ENCODE results near the gene OBSL1.

Gene OBSL1

DNA sequence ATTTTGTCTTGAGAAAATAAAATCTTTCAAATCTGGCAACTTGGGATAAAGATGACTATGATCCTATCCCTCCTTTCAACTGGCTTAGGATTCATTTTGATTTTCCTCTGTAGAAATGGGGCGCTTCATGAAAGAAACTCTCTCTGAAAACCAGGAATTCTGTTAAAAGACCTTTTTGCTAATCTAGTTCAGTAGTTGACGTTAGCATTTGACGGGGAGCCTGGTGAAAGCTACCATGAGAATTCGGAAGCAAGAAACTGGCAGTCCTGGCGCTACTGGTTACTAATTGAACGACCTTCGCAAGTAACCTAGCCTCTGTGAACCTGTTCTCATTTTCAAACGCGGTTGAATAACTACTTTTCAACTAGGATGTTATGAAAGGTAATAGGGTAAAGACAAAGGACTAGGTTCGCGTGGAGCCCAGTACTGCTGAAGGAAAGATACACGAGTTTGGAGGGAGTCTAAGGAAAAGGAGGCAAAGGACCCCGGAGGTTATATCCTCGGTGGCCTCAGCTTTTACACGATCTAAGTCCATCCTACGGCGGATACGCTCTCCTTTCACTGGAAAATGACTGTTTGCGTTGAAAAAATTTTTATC, 25.7 kb upstream of the OBSL1 start:
- TF ChIP-seq TEAD4 (IDR thresholded peaks at IDR 0.05), result no peak
- no peak for TF ChIP-seq YY1 (IDR thresholded peaks at IDR 0.05; ENCODE audit: low read depth)
- no peak for TF ChIP-seq ZBTB7A (IDR thresholded peaks at IDR 0.05; ENCODE audit: low read depth)
- TF ChIP-seq RAD21 (IDR thresholded peaks at IDR 0.05; ENCODE audit: low read depth), result no peak
- TF ChIP-seq, protein P1, sequence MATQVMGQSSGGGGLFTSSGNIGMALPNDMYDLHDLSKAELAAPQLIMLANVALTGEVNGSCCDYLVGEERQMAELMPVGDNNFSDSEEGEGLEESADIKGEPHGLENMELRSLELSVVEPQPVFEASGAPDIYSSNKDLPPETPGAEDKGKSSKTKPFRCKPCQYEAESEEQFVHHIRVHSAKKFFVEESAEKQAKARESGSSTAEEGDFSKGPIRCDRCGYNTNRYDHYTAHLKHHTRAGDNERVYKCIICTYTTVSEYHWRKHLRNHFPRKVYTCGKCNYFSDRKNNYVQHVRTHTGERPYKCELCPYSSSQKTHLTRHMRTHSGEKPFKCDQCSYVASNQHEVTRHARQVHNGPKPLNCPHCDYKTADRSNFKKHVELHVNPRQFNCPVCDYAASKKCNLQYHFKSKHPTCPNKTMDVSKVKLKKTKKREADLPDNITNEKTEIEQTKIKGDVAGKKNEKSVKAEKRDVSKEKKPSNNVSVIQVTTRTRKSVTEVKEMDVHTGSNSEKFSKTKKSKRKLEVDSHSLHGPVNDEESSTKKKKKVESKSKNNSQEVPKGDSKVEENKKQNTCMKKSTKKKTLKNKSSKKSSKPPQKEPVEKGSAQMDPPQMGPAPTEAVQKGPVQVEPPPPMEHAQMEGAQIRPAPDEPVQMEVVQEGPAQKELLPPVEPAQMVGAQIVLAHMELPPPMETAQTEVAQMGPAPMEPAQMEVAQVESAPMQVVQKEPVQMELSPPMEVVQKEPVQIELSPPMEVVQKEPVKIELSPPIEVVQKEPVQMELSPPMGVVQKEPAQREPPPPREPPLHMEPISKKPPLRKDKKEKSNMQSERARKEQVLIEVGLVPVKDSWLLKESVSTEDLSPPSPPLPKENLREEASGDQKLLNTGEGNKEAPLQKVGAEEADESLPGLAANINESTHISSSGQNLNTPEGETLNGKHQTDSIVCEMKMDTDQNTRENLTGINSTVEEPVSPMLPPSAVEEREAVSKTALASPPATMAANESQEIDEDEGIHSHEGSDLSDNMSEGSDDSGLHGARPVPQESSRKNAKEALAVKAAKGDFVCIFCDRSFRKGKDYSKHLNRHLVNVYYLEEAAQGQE (IDR thresholded peaks at IDR 0.05; ENCODE audit: low read depth), result no peak
- TF ChIP-seq EP300 (IDR thresholded peaks at IDR 0.05; ENCODE audit: borderline replicate concordance), result no peak
- TF ChIP-seq, protein P2, sequence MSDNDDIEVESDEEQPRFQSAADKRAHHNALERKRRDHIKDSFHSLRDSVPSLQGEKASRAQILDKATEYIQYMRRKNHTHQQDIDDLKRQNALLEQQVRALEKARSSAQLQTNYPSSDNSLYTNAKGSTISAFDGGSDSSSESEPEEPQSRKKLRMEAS (IDR thresholded peaks at IDR 0.05), result no peak
- TF ChIP-seq TCF12 (IDR thresholded peaks at IDR 0.05; ENCODE audit: low read depth), result no peak
- TF ChIP-seq CREB1 (IDR thresholded peaks at IDR 0.05; ENCODE audit: low read depth), result no peak
- no peak for TF ChIP-seq CEBPB (IDR thresholded peaks at IDR 0.05)
- TF ChIP-seq, protein P3, sequence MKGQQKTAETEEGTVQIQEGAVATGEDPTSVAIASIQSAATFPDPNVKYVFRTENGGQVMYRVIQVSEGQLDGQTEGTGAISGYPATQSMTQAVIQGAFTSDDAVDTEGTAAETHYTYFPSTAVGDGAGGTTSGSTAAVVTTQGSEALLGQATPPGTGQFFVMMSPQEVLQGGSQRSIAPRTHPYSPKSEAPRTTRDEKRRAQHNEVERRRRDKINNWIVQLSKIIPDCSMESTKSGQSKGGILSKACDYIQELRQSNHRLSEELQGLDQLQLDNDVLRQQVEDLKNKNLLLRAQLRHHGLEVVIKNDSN (IDR thresholded peaks at IDR 0.05), result no peak
- no peak for TF ChIP-seq EGR1 (IDR thresholded peaks at IDR 0.05)
- no peak for TF ChIP-seq NFIC (IDR thresholded peaks at IDR 0.05)
- no peak for TF ChIP-seq TAF1 (IDR thresholded peaks at IDR 0.05; ENCODE audit: low read depth)
- no peak for TF ChIP-seq FOXM1 (IDR thresholded peaks at IDR 0.05; ENCODE audit: borderline replicate concordance, low read depth)

DNA sequence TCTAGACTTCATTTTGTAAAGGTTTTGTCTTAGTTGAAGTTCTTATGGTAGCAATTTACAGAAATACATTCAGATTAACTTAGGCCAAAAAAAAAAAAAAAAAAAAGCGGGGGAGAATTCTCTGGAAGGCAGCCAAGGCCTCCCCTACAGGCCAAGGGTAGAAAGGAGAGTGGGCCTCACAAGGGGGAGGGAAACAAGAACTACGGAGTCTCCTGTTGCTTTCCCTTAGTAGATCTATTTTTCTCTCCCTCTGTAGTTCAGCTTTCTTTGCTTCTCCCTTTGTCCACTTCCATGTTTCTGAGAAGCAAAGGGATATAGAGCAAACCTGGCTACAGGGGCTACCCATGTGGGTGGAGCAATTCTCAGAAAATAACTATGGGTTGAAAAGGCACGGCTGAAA, 23.9 kb upstream of the OBSL1 start:
- no peak for TF ChIP-seq ZBTB7A (IDR thresholded peaks at IDR 0.05; ENCODE audit: low read depth)
- TF ChIP-seq CEBPB (IDR thresholded peaks at IDR 0.05), result no peak
- no peak for TF ChIP-seq EGR1 (IDR thresholded peaks at IDR 0.05)
- TF ChIP-seq, protein P2 (IDR thresholded peaks at IDR 0.05), result no peak
- TF ChIP-seq CREB1 (IDR thresholded peaks at IDR 0.05; ENCODE audit: low read depth), result no peak

DNA sequence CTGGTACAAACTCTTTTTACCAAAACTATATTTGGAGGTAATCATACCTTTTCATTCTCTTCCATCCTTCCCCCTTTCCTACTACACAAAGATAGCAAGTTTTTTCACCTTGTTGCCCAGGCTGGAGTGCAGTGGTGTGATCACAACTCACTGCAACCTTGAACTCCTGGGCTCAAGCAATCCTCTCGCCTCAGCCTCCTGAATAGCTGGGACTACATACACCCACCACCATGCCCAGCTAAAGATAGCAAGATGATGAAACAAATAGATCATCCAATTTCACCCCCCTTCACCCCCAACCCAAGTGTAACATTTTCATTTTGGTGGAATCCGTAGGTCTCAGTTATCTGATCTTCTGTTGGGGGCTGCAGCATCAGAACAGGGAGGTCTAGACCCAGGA, 21.8 kb upstream of the OBSL1 start:
- TF ChIP-seq, protein P2 (IDR thresholded peaks at IDR 0.05), result no peak
- TF ChIP-seq TAF1 (IDR thresholded peaks at IDR 0.05; ENCODE audit: low read depth), result no peak
- TF ChIP-seq NFIC (IDR thresholded peaks at IDR 0.05), result no peak
- TF ChIP-seq, protein P1 (IDR thresholded peaks at IDR 0.05; ENCODE audit: low read depth), result no peak
- no peak for TF ChIP-seq YY1 (IDR thresholded peaks at IDR 0.05; ENCODE audit: low read depth)

DNA sequence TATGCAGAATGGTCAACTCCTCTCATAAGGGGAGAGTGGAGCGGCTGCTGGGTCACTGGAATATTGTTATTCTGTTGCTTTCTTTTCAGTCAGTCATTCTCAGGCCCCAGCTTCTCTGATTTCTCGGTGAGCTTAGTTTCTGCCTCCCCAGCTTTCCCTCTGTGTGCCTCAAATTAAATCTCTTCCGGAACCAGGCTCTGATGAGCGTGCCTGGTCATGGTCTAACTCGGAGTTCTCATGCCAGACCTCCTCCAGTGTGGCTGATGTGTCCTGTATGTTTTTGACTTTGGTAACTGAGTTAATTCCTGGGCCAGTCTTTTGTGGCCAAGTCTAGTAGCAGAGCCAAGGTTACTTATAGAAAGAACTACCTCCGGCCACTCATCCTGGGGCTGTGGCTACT, 21.4 kb upstream of the OBSL1 start:
- TF ChIP-seq RAD21 (IDR thresholded peaks at IDR 0.05; ENCODE audit: low read depth) (no peak), CREB1 (IDR thresholded peaks at IDR 0.05; ENCODE audit: low read depth) (no peak), ZBTB7A (IDR thresholded peaks at IDR 0.05; ENCODE audit: low read depth) (no peak), NFIC (IDR thresholded peaks at IDR 0.05) (no peak), TAF1 (IDR thresholded peaks at IDR 0.05; ENCODE audit: low read depth) (no peak), YY1 (IDR thresholded peaks at IDR 0.05; ENCODE audit: low read depth) (no peak), EGR1 (IDR thresholded peaks at IDR 0.05) (no peak), TEAD4 (IDR thresholded peaks at IDR 0.05) (no peak), TCF12 (IDR thresholded peaks at IDR 0.05; ENCODE audit: low read depth) (no peak), FOXM1 (IDR thresholded peaks at IDR 0.05; ENCODE audit: borderline replicate concordance, low read depth) (no peak), CEBPB (IDR thresholded peaks at IDR 0.05) (no peak), EP300 (IDR thresholded peaks at IDR 0.05; ENCODE audit: borderline replicate concordance) (no peak)
- TF ChIP-seq, protein P2 (IDR thresholded peaks at IDR 0.05), result no peak
- TF ChIP-seq, protein P3 (IDR thresholded peaks at IDR 0.05), result no peak
- TF ChIP-seq, protein P1 (IDR thresholded peaks at IDR 0.05; ENCODE audit: low read depth), result no peak
